SK-MEL-5 (cell line): ENCODE data around the gene ITGA2. TPM values are rescaled to one million over a fixed set of nuclear protein-coding genes. Genes with fewer than 3 reads are reported as not detected.
"Not testable (repeated sequence)": the region's sequence is repeated elsewhere in the genome, so short reads cannot be mapped to it uniquely, and the experiment has no call there.

Experiments
- DNase-seq: peaks from one replicate; pipeline ENCODE4 v3.0.0-alpha.2; 2016; ENCODE audit warnings: low read depth, low spot score
- in situ Hi-C: cut with HindIII; loops from 2 replicates; pipeline ENCODE4 v1.10.0; 2016; ENCODE audit warnings: low sequenced_read_pairs, high pct_unique_total_duplicates, low pct_unique_long_range_greater_than_20kb
- polyA plus RNA-seq, 2 experiments: library from polyadenylated mRNA; depleted of rRNA; stranded (reverse); fragments of >200 nt; gene quantifications; 2 replicates each; pipeline ENCODE4 v1.2.3, GENCODE V29; 2015
- total RNA-seq: library from RNA; depleted of rRNA; stranded (reverse); fragments of >200 nt; shearing (Covaris generic); gene quantifications from 2 replicates; pipeline ENCODE4 v1.2.3, GENCODE V29; 2014; rRNA removed

ITGA2 gene
- 7.0 and 8.4 TPM in 2 replicates for total RNA-seq
- 5.5 and 9.5 TPM in 2 replicates for polyA plus RNA-seq (2015; cell fraction: cytosol; rRNA removed)
- 2.7 and 3.1 TPM in 2 replicates for polyA plus RNA-seq (2015; cell fraction: nucleus; rRNA removed)

GRCh38 chr5:52989025-52989780 is at the start of gene ITGA2:
Gene ITGA2, plus strand, starts transcription at chr5:52989352. Its CDS starts 117 bp downstream, at chr5:52989469.
- in situ Hi-C loops: no loop called here
- DNase-seq: peak; percentile 62

GRCh38 chr5:52943285-52943684 is 45.9 kb upstream of the ITGA2 start:
- peak; percentile 31 for DNase-seq
- in situ Hi-C loops: no loop called here

GRCh38 chr5:52943808-52944207 is 45.3 kb upstream of the ITGA2 start:
- DNase-seq: no peak
- in situ Hi-C loops: no loop called here

- DNase-seq: no peak
- in situ Hi-C loops: no loop called here
Measured at GRCh38 chr5:52945040-52945439, 44.1 kb upstream of the ITGA2 start.

- DNase-seq: no peak
- in situ Hi-C loops: no loop called here
Measured at GRCh38 chr5:52947208-52947607, 41.9 kb upstream of the ITGA2 start.

GRCh38 chr5:52947851-52948250 is 41.3 kb upstream of the ITGA2 start:
- no peak for DNase-seq
- in situ Hi-C loops: no loop called here

- DNase-seq: peak; percentile 89
- in situ Hi-C loops: no loop called here
Measured at GRCh38 chr5:52948418-52949076, 40.6 kb upstream of the ITGA2 start.

GRCh38 chr5:52950686-52951085 is 38.5 kb upstream of the ITGA2 start:
- in situ Hi-C loops: loop anchor here (10.0 kb wide), 1 partner anchor 144 kb away; no protein-coding TSS in a partner anchor

GRCh38 chr5:52952483-52952882 is 36.7 kb upstream of the ITGA2 start:
- no peak for DNase-seq
- in situ Hi-C loops: loop anchor here (10.0 kb wide), 1 partner anchor 142 kb away; no protein-coding TSS in a partner anchor

More at GRCh38 chr5:52950686-52951085, 38.5 kb upstream of the ITGA2 start:
- DNase-seq: no peak

- no peak for DNase-seq
- in situ Hi-C loops: loop anchor here (10.0 kb wide), 1 partner anchor 139 kb away; no protein-coding TSS in a partner anchor
Measured at GRCh38 chr5:52956014-52956413, 33.1 kb upstream of the ITGA2 start.

GRCh38 chr5:52956915-52957747 is 32.0 kb upstream of the ITGA2 start:
- in situ Hi-C loops: loop anchor here (10.0 kb wide), 1 partner anchor 138 kb away; no protein-coding TSS in a partner anchor

GRCh38 chr5:52961274-52961681 is 27.9 kb upstream of the ITGA2 start:
- no peak for DNase-seq
- in situ Hi-C loops: no loop called here

More at GRCh38 chr5:52956915-52957747, 32.0 kb upstream of the ITGA2 start:
- no peak for DNase-seq

- in situ Hi-C loops: no loop called here
- DNase-seq: no peak
Measured at GRCh38 chr5:52963636-52964035, 25.5 kb upstream of the ITGA2 start.

- in situ Hi-C loops: no loop called here
- DNase-seq: peak; percentile 50
Measured at GRCh38 chr5:52964138-52964537, 25.0 kb upstream of the ITGA2 start.

- in situ Hi-C loops, DNase-seq: not testable (repeated sequence)
Measured at GRCh38 chr5:52976157-52976556, 13.0 kb upstream of the ITGA2 start.

GRCh38 chr5:52977264-52977897 is 11.8 kb upstream of the ITGA2 start:
- DNase-seq: no peak
- in situ Hi-C loops: no loop called here

- in situ Hi-C loops: no loop called here
Measured at GRCh38 chr5:52981507-52981906, 7.6 kb upstream of the ITGA2 start.

More at GRCh38 chr5:52981507-52981906, 7.6 kb upstream of the ITGA2 start:
- no peak for DNase-seq
